Heart right ventricle (tissue), 16 donors: ENCODE data around the gene ARAP1. TPM values are rescaled to one million over a fixed set of nuclear protein-coding genes. Genes with fewer than 3 reads are reported as not detected.

Source experiments
- ATAC-seq, 8 donors: fragments of 200-7000 bp; cut with Tn5 transposase; one replicate each; pipeline ENCODE4 v1.9.1; 2020; ENCODE audit warnings: mild to moderate bottlenecking in 8 of 8, moderate library complexity in 8 of 8, moderate number of reproducible peaks in 1 of 8
- DNase-seq, 2 donors: peaks; one replicate each; pipeline ENCODE4 v3.0.0-alpha.2; 2020
- H3K27ac ChIP-seq, 10 donors: fragments of 200-600 bp; sonication (generic) in 2 of 10; one replicate each; pipeline versions ENCODE4 v1.5.0 to v1.8.0; 2020 to 2022; ENCODE audit warnings: mild to moderate bottlenecking in 3 of 10
- H3K27me3 ChIP-seq, 7 donors: fragments of 200-600 bp; one replicate each; pipeline ENCODE4 v1.8.0; 2021 to 2022; ENCODE audit warnings: mild to moderate bottlenecking in 2 of 7
- H3K36me3 ChIP-seq, 9 donors: fragments of 200-600 bp; sonication (generic) in 1 of 9; one replicate each; pipeline versions ENCODE4 v1.5.0 to v1.8.0; 2020 to 2022; ENCODE audit warnings: mild to moderate bottlenecking in 2 of 9
- H3K4me1 ChIP-seq, 9 donors: fragments of 200-600 bp; sonication (generic) in 1 of 9; one replicate each; pipeline versions ENCODE4 v1.5.0 to v1.8.0; 2020 to 2022; ENCODE audit warnings: mild to moderate bottlenecking in 4 of 9
- H3K4me3 ChIP-seq, 10 donors: fragments of 200-600 bp; sonication (generic) in 2 of 10; one replicate each; pipeline versions ENCODE4 v1.5.0 to v1.8.0; 2020 to 2022; ENCODE audit warnings: mild to moderate bottlenecking in 7 of 10, moderate library complexity in 2 of 10
- H3K9me3 ChIP-seq, 11 donors: fragments of 200-600 bp in 10 of 11; sonication (generic) in 2 of 11; one replicate each; pipeline versions ENCODE4 v1.5.0 to v1.8.0; 2013 to 2022; ENCODE audit warnings: mild to moderate bottlenecking in 2 of 11, control low read depth in 1 of 11, moderate library complexity in 1 of 11
- CTCF ChIP-seq, 9 donors: fragments of 200-600 bp; sonication (generic) in 2 of 9; IDR thresholded peaks; one replicate each; pipeline versions ENCODE4 v1.5.0 to v1.8.0; 2021 to 2022; ENCODE audit warnings: antibody characterized with exemption in 9 of 9, mild to moderate bottlenecking in 5 of 9, moderate library complexity in 1 of 9
- WGBS, 2 donors: extraction: QIAGEN DNeasy Blood & Tissue Kit; methylation state at CpG; one replicate each; pipeline ENCODE4 v1.1.7; 2013; ENCODE audit warnings: inconsistent platforms in 1 of 2; 5-methylcytosine and 5-hydroxymethylcytosine counted together
- intact Hi-C, 10 donors: fragments of 100-400 bp; cut with DNase I; formaldehyde crosslinking; loops; one replicate each; pipeline versions ENCODE4 v1.11.1 to v1.14.2; 2022
- polyA plus RNA-seq, 2 donors: library from polyadenylated mRNA; stranded (reverse); fragments of 200-250 nt; gene quantifications; one replicate each; pipeline ENCODE4 v1.2.3, GENCODE V29; 2013
- total RNA-seq, 10 donors: library from RNA; stranded (reverse); fragmentation: NEBNext Ultra II Directional in 3 of 10; extraction: Animal tissue kit (Norgen Biotek cat#: 25700) in 3 of 10; gene quantifications; one replicate each; pipeline versions ENCODE4 v1.2.1 to v1.2.4, GENCODE V29; 2021 to 2023
- donor health status: Arrhythmogenic right ventricular cardiomyopathy.
- donor health status: ischemic (EF 13 %, LVEDD 7.1; RV severe dilation, severe dysfunction).
- donor health status: healthy with polysubstance abuse.
- donor health status: DM: no; HTN: yes; CAD: no.
- donor health status: DM: no; HTN: no; CAD: no.
- donor health status: ischemic (EF 25% LVEDD 6.9; RV normal size, moderate dysfunction).
- donor health status: ischemic (EF 25% LVEDD 5.7; RV mildly dilated, moderate dysfunction).
- donor health status: healthy.
- donor health status: DM: yes; HTN: yes; CAD: no.
- donor health status: Ischemic cardiomyopathy.
- donor health status: ischemic (EF 35%, LVEDD 5.7; RV mildly dilated, moderate dysfunction).
- donor health status: nonischemic (EF 11% LVEDD 7.7; RV severe dilation, severe dysfunction).
- donor health status: DM: yes; HTN: yes; CAD: no.
- donor health status: PGD.
- donor health status: ischemic (EF 29% LVEDD 5.4; RV normal size, mild dysfunction).
- donor health status: nonischemic (EF 23%, LVEDD 6.1; RV moderate dilation, normal function).

ARAP1 gene
- total and polyA plus RNA-seq, 12 donors = 30.4 to 68.3 (median 40.8) TPM

- intact Hi-C loops = no loop called here
- Histone ChIP-seq H3K36me3 (no peaks in the 10 kb centered on the region), H3K4me3 (no peak overlapping the region), H3K27ac (no peak overlapping the region), H3K27me3 (no peaks in the 10 kb centered on the region), H3K9me3 (no peaks in the 10 kb centered on the region), H3K4me1 (peaks cover 2 to 17% (median 12%) of the 10 kb centered on the region in 9 donors)
- WGBS, 2 donors = 98 to 100% methylated on average over 3 of the region's 3 CpGs
- TF ChIP-seq CTCF (IDR thresholded peaks at IDR 0.05) = no peak
- DNase-seq (no peak), ATAC-seq (no peak)
These were observed 16.4 kb upstream of the ARAP1 start for GRCh38 chr11:72768581-72768980.

DNA sequence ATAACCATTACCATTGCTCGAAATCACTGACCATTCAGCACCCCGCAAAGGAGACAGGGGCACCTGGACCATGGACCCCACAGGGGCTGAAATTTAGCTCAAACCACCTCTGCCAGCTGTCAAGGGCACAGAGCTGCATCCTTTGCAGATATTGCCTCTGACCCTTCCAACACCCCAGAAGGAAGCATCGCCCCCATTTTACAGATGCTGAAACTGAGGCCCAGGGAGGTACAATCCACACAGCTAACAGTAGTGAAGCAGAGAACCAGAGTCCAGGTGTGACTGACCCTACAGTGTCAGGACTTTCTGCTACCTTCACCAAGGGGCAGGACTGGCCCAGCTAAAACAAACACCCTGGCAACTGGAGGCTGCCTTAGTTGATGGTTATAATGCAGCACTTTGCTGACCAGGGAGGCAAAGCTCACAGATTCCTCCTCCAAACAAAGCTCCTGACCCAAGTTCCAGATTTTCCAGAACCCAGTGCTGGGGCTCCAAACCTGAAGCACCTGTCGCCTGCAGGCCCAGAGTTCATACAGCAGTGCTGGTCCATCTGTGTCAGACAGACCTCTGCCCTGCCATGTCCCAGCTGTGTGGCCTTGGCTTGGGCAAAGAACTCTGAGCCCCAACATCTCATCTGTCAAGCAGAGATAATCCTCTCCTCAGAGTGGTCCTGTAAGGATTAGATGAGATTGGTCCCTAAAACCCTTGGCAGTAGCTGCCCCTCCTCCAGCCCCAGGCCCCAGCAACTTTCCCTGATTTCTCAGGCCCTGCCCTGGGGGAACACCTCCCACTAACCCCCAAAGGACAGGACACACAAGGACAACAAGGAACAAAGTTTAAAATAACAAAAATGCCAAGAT is 15.2 kb upstream of the ARAP1 start:
- WGBS, 2 donors = 96% methylated on average over 4 of the region's 4 CpGs
- ATAC-seq (no peak), DNase-seq (no peak)
- no peaks in the 10 kb centered on the region for H3K9me3 ChIP-seq
- H3K36me3 ChIP-seq = no peaks in the 10 kb centered on the region
- no peaks in the 10 kb centered on the region for H3K27me3 ChIP-seq
- no peak for TF ChIP-seq CTCF (IDR thresholded peaks at IDR 0.05)
- intact Hi-C loops = no loop called here
- no peak overlapping the region for H3K27ac ChIP-seq
- H3K4me3 ChIP-seq = no peak overlapping the region
- peaks cover 0 to 13% (median under 1%) of the 10 kb centered on the region in 9 donors for H3K4me1 ChIP-seq

DNA sequence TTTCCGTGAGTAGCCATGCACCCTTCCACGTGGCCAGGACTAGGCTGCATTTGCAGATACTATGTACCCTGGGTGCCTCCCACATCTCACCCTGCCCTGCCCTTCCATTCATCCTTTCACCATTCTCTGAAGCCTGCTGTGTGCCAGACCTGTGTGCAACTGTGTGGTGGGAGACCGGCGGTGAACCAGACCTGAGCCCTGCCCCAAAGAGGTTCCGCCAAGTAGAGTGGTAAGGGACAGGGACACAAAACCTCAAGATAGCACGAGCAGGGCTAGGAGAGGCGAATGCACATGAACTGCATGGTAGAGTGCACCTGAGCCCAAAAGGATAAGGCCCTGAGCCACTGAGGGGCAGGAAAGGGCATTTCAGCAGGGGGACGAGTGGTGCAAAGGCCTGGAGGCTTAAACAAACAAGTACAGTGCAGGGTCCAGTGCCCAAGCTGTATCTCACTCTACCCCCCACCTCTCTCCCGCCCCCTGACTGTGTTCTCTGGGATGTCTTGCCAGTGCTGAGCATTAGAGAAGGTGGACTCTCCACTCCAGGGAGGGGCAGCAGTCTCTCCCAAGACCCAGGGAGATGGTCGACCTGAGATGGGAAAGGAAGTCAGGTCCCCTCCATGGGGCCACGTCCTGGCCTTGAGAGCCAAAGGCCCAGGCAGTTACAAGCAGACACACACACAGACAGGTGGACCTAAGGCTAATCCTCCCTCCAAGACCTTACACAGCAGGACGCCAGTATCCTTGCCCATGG is 14.1 kb upstream of the ARAP1 start:
- Histone ChIP-seq H3K4me3 (no peak overlapping the region), H3K36me3 (no peaks in the 10 kb centered on the region), H3K27me3 (no peaks in the 10 kb centered on the region), H3K9me3 (no peaks in the 10 kb centered on the region), H3K27ac (no peak overlapping the region), H3K4me1 (peaks cover 0 to 8% (median 0%) of the 10 kb centered on the region in 9 donors)
- ATAC-seq (no peak), DNase-seq (no peak)
- intact Hi-C loops = no loop called here
- 87 to 89% methylated on average over 12 of the region's 12 CpGs for WGBS, 2 donors
- no peak for TF ChIP-seq CTCF (IDR thresholded peaks at IDR 0.05)

GRCh38 chr11:72764503-72764902 is 12.3 kb upstream of the ARAP1 start:
- no peak for TF ChIP-seq CTCF (IDR thresholded peaks at IDR 0.05)
- 86 to 87% methylated on average over 13 of the region's 13 CpGs for WGBS, 2 donors
- H3K36me3 ChIP-seq = no peaks in the 10 kb centered on the region
- H3K9me3 ChIP-seq = no peaks in the 10 kb centered on the region
- DNase-seq = no peak
- H3K27me3 ChIP-seq = no peaks in the 10 kb centered on the region
- peaks cover 0 to 16% (median 6%) of the 10 kb centered on the region in 9 donors for H3K4me1 ChIP-seq
- H3K27ac ChIP-seq = no peak overlapping the region
- no peak overlapping the region for H3K4me3 ChIP-seq
- intact Hi-C loops = no loop called here
- ATAC-seq = peak in 2 of 8 donors; percentile 12 to 15
